HPDE6-E6E7 (cell line): ENCODE results near the gene MGAT3.
"Not testable (repeated sequence)": the region's sequence is repeated elsewhere in the genome, so short reads cannot be mapped to it uniquely, and the experiment has no call there.

Experiments
- DNase-seq: peaks from one replicate; pipeline ENCODE4 v3.0.0; 2011; ENCODE audit warnings: missing footprints; ENCODE audit errors: extremely low spot score

The MGAT3 gene

GRCh38 chr22:39514373-39514973, 57.7 kb downstream of the MGAT3 start:
- no peak for DNase-seq

GRCh38 chr22:39515266-39516050, 58.6 kb downstream of the MGAT3 start:
- no peak for DNase-seq

GRCh38 chr22:39517470-39517869, 60.7 kb downstream of the MGAT3 start:
- no peak for DNase-seq

- no peak for DNase-seq
These were observed 61.5 kb downstream of the MGAT3 start for GRCh38 chr22:39518144-39518786.

GRCh38 chr22:39518996-39519680, 62.3 kb downstream of the MGAT3 start:
- DNase-seq: no peak

GRCh38 chr22:39519681-39520225, 62.9 kb downstream of the MGAT3 start:
- peak; percentile 93 for DNase-seq

GRCh38 chr22:39520226-39521105, 63.7 kb downstream of the MGAT3 start, which contains the start of gene ATF4:
ATF4 (plus strand) TSS chr22:39520562; CDS start chr22:39521446, 884 bp downstream.
- DNase-seq: no peak

- DNase-seq: not testable (repeated sequence)
These were observed 64.5 kb downstream of the MGAT3 start for GRCh38 chr22:39521106-39521885.

GRCh38 chr22:39522091-39522490, 65.3 kb downstream of the MGAT3 start:
- DNase-seq: not testable (repeated sequence)

- DNase-seq: no peak
These were observed 65.9 kb downstream of the MGAT3 start for GRCh38 chr22:39522567-39523300.

- no peak for DNase-seq
These were observed 67.4 kb downstream of the MGAT3 start for GRCh38 chr22:39524089-39524752.

- DNase-seq: no peak
These were observed 68.2 kb downstream of the MGAT3 start for GRCh38 chr22:39524753-39525657.

- no peak for DNase-seq
These were observed 68.8 kb downstream of the MGAT3 start for GRCh38 chr22:39525658-39525975.

- no peak for DNase-seq
These were observed 69.9 kb downstream of the MGAT3 start for GRCh38 chr22:39526736-39527171.

- DNase-seq: no peak
These were observed 70.7 kb downstream of the MGAT3 start for GRCh38 chr22:39527481-39527961.

- no peak for DNase-seq
These were observed 71.4 kb downstream of the MGAT3 start for GRCh38 chr22:39528080-39528661.
